Activated T-cell treated with anti-CD3 and anti-CD28 coated beads, Interleukin-2, amount 50 U/mL, for 4 hours (primary cell): ENCODE data around the gene MED12L. TPM values are rescaled to one million over a fixed set of nuclear protein-coding genes. Genes with fewer than 3 reads are reported as not detected.
"Not testable (repeated sequence)": the region's sequence is repeated elsewhere in the genome, so short reads cannot be mapped to it uniquely, and the experiment has no call there.

Experiments used
- ATAC-seq, 2 donors: fragments of 200-7000 bp; cut with Tn5 transposase; one replicate each; pipeline ENCODE4 v1.10.0; 2021
- DNase-seq: peaks from one replicate; pipeline ENCODE4 v3.0.0-alpha.2; 2020
- H3K27me3 Mint-ChIP-seq: one replicate; pipeline ENCODE4 v1.8.0; 2021; ENCODE audit warnings: low read depth, mixed read lengths
- H3K36me3 Mint-ChIP-seq: one replicate; pipeline ENCODE4 v1.8.0; 2022; ENCODE audit warnings: mixed read lengths; ENCODE audit not compliant: insufficient read depth
- H3K4me1 Mint-ChIP-seq: one replicate; pipeline ENCODE4 v1.8.0; 2021; ENCODE audit warnings: low read depth, mixed read lengths
- H3K4me3 Mint-ChIP-seq: one replicate; pipeline ENCODE4 v1.8.0; 2021; ENCODE audit warnings: mild to moderate bottlenecking, moderate library complexity, mixed read lengths
- H3K9me3 Mint-ChIP-seq: one replicate; pipeline ENCODE4 v1.8.0; 2021; ENCODE audit warnings: mixed read lengths
- total RNA-seq, 3 donors: library from RNA; stranded (reverse); gene quantifications; one replicate each; pipeline ENCODE4 v1.2.1, GENCODE V29; 2021

The MED12L gene
- total RNA-seq, 3 donors from 2014 or later = 1.1 to 3.3 (median 1.9) TPM

- H3K9me3 Mint-ChIP-seq = no peaks in the 10 kb centered on the region
- ATAC-seq (no peak), DNase-seq (no peak)
- H3K36me3 Mint-ChIP-seq = no peaks in the 10 kb centered on the region
- H3K4me1 Mint-ChIP-seq = peaks cover 37% of the 10 kb centered on the region
- no peak overlapping the region for H3K4me3 Mint-ChIP-seq
- H3K27me3 Mint-ChIP-seq = no peaks in the 10 kb centered on the region
Observed at GRCh38 chr3:151169262-151169947, 83.9 kb downstream of the MED12L start.

GRCh38 chr3:151169948-151170679, 84.7 kb downstream of the MED12L start:
- not testable (repeated sequence) for H3K27me3 Mint-ChIP-seq, H3K9me3 Mint-ChIP-seq, DNase-seq, H3K4me3 Mint-ChIP-seq, H3K36me3 Mint-ChIP-seq
- H3K4me1 Mint-ChIP-seq = peaks cover 37% of the 10 kb centered on the region
- peak; percentile 42 to 52 for ATAC-seq

GRCh38 chr3:151171145-151171757, 85.8 kb downstream of the MED12L start:
- no peaks in the 10 kb centered on the region for H3K9me3 Mint-ChIP-seq
- H3K36me3 Mint-ChIP-seq = no peaks in the 10 kb centered on the region
- peak overlapping the region; percentile 25 for H3K4me3 Mint-ChIP-seq
- peaks cover 37% of the 10 kb centered on the region for H3K4me1 Mint-ChIP-seq
- H3K27me3 Mint-ChIP-seq = no peaks in the 10 kb centered on the region
- ATAC-seq = peak; percentile 64 to 73
- peak; percentile 10 for DNase-seq

GRCh38 chr3:151174351-151174750, 88.9 kb downstream of the MED12L start:
- Mint-ChIP-seq H3K36me3 (no peaks in the 10 kb centered on the region), H3K9me3 (no peaks in the 10 kb centered on the region), H3K4me3 (no peak overlapping the region), H3K27me3 (no peaks in the 10 kb centered on the region), H3K4me1 (peaks cover 29% of the 10 kb centered on the region)
- no peak for DNase-seq
- ATAC-seq = no peak

GRCh38 chr3:151175952-151176351, 90.5 kb downstream of the MED12L start:
- H3K9me3 Mint-ChIP-seq = no peaks in the 10 kb centered on the region

GRCh38 chr3:151178208-151178845, 92.9 kb downstream of the MED12L start:
- Mint-ChIP-seq H3K4me3 (no peak overlapping the region), H3K36me3 (no peaks in the 10 kb centered on the region), H3K9me3 (no peaks in the 10 kb centered on the region), H3K4me1 (peaks cover 14% of the 10 kb centered on the region), H3K27me3 (no peaks in the 10 kb centered on the region)
- no peak for DNase-seq
- no peak for ATAC-seq

More at GRCh38 chr3:151175952-151176351, 90.5 kb downstream of the MED12L start:
- ATAC-seq = no peak
- Mint-ChIP-seq H3K27me3 (no peaks in the 10 kb centered on the region), H3K36me3 (no peaks in the 10 kb centered on the region), H3K4me3 (no peak overlapping the region), H3K4me1 (peaks cover 16% of the 10 kb centered on the region)
- no peak for DNase-seq

GRCh38 chr3:151182349-151183079, 97.0 kb downstream of the MED12L start:
- Mint-ChIP-seq H3K4me3 (no peak overlapping the region), H3K9me3 (no peaks in the 10 kb centered on the region), H3K27me3 (no peaks in the 10 kb centered on the region), H3K36me3 (no peaks in the 10 kb centered on the region), H3K4me1 (peaks cover 36% of the 10 kb centered on the region)
- no peak for DNase-seq
- ATAC-seq = peak in 1 of 2 donors; percentile 21

- Mint-ChIP-seq H3K4me1 (peaks cover 36% of the 10 kb centered on the region), H3K36me3 (no peaks in the 10 kb centered on the region), H3K9me3 (no peaks in the 10 kb centered on the region), H3K4me3 (peak overlapping the region; percentile 49), H3K27me3 (no peaks in the 10 kb centered on the region)
- ATAC-seq (peak; percentile 35 to 44), DNase-seq (no peak)
Observed at GRCh38 chr3:151183265-151183671, 97.8 kb downstream of the MED12L start.

GRCh38 chr3:151191095-151191494, 105.6 kb downstream of the MED12L start:
- peak overlapping the region; percentile 41 for H3K4me3 Mint-ChIP-seq
- DNase-seq (no peak), ATAC-seq (peak in 1 of 2 donors; percentile 75)
- H3K36me3 Mint-ChIP-seq = peaks cover 5% of the 10 kb centered on the region
- peaks cover 5% of the 10 kb centered on the region for H3K9me3 Mint-ChIP-seq
- peaks cover 33% of the 10 kb centered on the region for H3K4me1 Mint-ChIP-seq
- no peaks in the 10 kb centered on the region for H3K27me3 Mint-ChIP-seq

GRCh38 chr3:151192545-151192944, 107.1 kb downstream of the MED12L start:
- DNase-seq (no peak), ATAC-seq (no peak)
- Mint-ChIP-seq H3K9me3 (peaks cover 5% of the 10 kb centered on the region), H3K4me1 (peaks cover 30% of the 10 kb centered on the region), H3K27me3 (no peaks in the 10 kb centered on the region), H3K36me3 (peaks cover 7% of the 10 kb centered on the region), H3K4me3 (no peak overlapping the region)

GRCh38 chr3:151195826-151196225, 110.4 kb downstream of the MED12L start:
- peaks cover 30% of the 10 kb centered on the region for H3K36me3 Mint-ChIP-seq
- ATAC-seq (no peak), DNase-seq (no peak)
- H3K27me3 Mint-ChIP-seq = no peaks in the 10 kb centered on the region
- no peak overlapping the region for H3K4me3 Mint-ChIP-seq
- H3K9me3 Mint-ChIP-seq = peaks cover 5% of the 10 kb centered on the region
- peaks cover 33% of the 10 kb centered on the region for H3K4me1 Mint-ChIP-seq

GRCh38 chr3:151196434-151196833, 111.0 kb downstream of the MED12L start:
- ATAC-seq (no peak), DNase-seq (no peak)
- H3K9me3 Mint-ChIP-seq = peaks cover under 1% of the 10 kb centered on the region
- peaks cover 32% of the 10 kb centered on the region for H3K4me1 Mint-ChIP-seq
- peaks cover 32% of the 10 kb centered on the region for H3K36me3 Mint-ChIP-seq
- H3K27me3 Mint-ChIP-seq = no peaks in the 10 kb centered on the region
- no peak overlapping the region for H3K4me3 Mint-ChIP-seq

- Mint-ChIP-seq H3K36me3 (peaks cover 37% of the 10 kb centered on the region), H3K4me1 (peaks cover 32% of the 10 kb centered on the region), H3K27me3 (no peaks in the 10 kb centered on the region), H3K9me3 (no peaks in the 10 kb centered on the region), H3K4me3 (no peak overlapping the region)
- no peak for DNase-seq
- no peak for ATAC-seq
Observed at GRCh38 chr3:151197228-151197627, 111.8 kb downstream of the MED12L start.
